AG04450 (cell line): ENCODE data around the gene SHF. TPM values are rescaled to one million over a fixed set of nuclear protein-coding genes. Genes with fewer than 3 reads are reported as not detected.

Experiments
- CTCF ChIA-PET: fragments of 300-600, 350-600 bp; formaldehyde crosslinking; extraction: SDS; loops from one replicate; lab custom pipeline; 2022; ENCODE audit warnings: antibody characterized with exemption, inconsistent platforms; lab: Charles Lee
- POLR2A ChIA-PET: fragments of 350-600 bp; formaldehyde crosslinking; extraction: SDS; loops from one replicate; lab custom pipeline; 2021; ENCODE audit warnings: antibody characterized with exemption, inconsistent platforms; lab: Yijun Ruan, JAX
- DNase-seq: peaks from one replicate; pipeline ENCODE4 v3.0.0-alpha.2; 2011; ENCODE audit warnings: low read depth, low spot score
- H3K27ac ChIP-seq: one replicate; pipeline ENCODE4 v1.5.1; 2012; ENCODE audit warnings: low read depth, low read length, control low read depth
- H3K27me3 ChIP-seq: one replicate; pipeline ENCODE4 v1.6.0; 2012; ENCODE audit warnings: low read length; ENCODE audit not compliant: control insufficient read depth, insufficient read depth
- H3K4me3 ChIP-seq: 2 replicates; pipeline ENCODE4 v1.5.1; 2011; ENCODE audit warnings: mild to moderate bottlenecking, low read depth, low read length, control low read depth
- H3K9me3 ChIP-seq: 2 replicates; pipeline ENCODE4 v1.5.1; 2012; ENCODE audit warnings: low read length; ENCODE audit not compliant: control insufficient read depth, insufficient read depth
- polyA plus RNA-seq: library from polyadenylated mRNA; depleted of rRNA; stranded (reverse); fragments of >200 nt; gene quantifications from 2 replicates; pipeline ENCODE4 v1.2.3, GENCODE V29; 2011
- TF ChIP-seq, protein P1 (sequence below): IDR thresholded peaks from 2 replicates; pipeline ENCODE4 v1.5.1; 2011; ENCODE audit warnings: low read depth, low read length, control low read depth, inconsistent platforms

The SHF gene
- polyA plus RNA-seq, 1 experiment, result 4.1 TPM

- TF ChIP-seq, protein P1, sequence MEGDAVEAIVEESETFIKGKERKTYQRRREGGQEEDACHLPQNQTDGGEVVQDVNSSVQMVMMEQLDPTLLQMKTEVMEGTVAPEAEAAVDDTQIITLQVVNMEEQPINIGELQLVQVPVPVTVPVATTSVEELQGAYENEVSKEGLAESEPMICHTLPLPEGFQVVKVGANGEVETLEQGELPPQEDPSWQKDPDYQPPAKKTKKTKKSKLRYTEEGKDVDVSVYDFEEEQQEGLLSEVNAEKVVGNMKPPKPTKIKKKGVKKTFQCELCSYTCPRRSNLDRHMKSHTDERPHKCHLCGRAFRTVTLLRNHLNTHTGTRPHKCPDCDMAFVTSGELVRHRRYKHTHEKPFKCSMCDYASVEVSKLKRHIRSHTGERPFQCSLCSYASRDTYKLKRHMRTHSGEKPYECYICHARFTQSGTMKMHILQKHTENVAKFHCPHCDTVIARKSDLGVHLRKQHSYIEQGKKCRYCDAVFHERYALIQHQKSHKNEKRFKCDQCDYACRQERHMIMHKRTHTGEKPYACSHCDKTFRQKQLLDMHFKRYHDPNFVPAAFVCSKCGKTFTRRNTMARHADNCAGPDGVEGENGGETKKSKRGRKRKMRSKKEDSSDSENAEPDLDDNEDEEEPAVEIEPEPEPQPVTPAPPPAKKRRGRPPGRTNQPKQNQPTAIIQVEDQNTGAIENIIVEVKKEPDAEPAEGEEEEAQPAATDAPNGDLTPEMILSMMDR, result no peak
- no peaks in the 10 kb centered on the region for H3K27me3 ChIP-seq
- H3K9me3 ChIP-seq, result no peaks in the 10 kb centered on the region; the same call in 1 of the 2 replicates
- CTCF ChIA-PET, result interaction anchor here (1.1 kb wide), 1 partner anchor 12 kb away, joined by 5 read pairs; no protein-coding TSS in a partner anchor
- H3K27ac ChIP-seq, result no peak overlapping the region
- no peak for DNase-seq
- H3K4me3 ChIP-seq, result no peak overlapping the region
- POLR2A ChIA-PET, result no interaction called here
These were observed 36.8 kb downstream of the SHF start for GRCh38 chr15:45150997-45151396.

DNA sequence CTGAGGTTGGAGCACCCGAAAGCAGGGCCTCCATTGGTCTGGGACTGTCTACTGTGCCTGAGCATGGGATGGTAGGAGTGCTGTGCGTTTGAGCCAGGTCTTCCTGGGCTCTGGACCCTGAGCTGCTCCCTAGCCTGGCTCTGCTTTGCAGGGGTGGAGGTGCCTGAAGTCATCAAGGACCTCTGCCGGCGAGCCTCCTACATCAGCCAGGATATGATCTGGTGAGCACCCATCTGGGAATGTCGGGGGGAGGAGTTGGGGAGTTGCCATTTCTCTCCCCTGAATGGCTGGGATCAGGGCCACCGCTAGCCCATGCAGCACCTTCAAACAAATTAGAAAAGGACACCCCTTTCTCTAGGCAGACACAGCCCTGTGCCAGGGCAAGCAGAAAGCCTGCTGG lies 37.3 kb downstream of the SHF start:
- H3K9me3 ChIP-seq, result no peaks in the 10 kb centered on the region; the same call in 1 of the 2 replicates
- H3K27me3 ChIP-seq, result no peaks in the 10 kb centered on the region
- no peak for DNase-seq
- H3K4me3 ChIP-seq, result no peak overlapping the region
- POLR2A ChIA-PET, result no interaction called here
- no peak overlapping the region for H3K27ac ChIP-seq
- CTCF ChIA-PET, result interaction anchor here (1.1 to 2.8 kb wide), 3 partner anchors 12 to 32 kb away, joined by 5 to 22 read pairs (median 7); no protein-coding TSS in a partner anchor
- TF ChIP-seq, protein P1, result no peak

- no peak overlapping the region for H3K27ac ChIP-seq
- H3K27me3 ChIP-seq, result peaks cover 12% of the 10 kb centered on the region
- ChIA-PET POLR2A (no interaction called here), CTCF (interaction anchor here (1.6 to 2.8 kb wide), 2 partner anchors 14 to 31 kb away, joined by 7 to 22 read pairs; no protein-coding TSS in a partner anchor)
- DNase-seq, result no peak
- H3K9me3 ChIP-seq, result no peaks in the 10 kb centered on the region; the same call in 1 of the 2 replicates
- H3K4me3 ChIP-seq, result no peak overlapping the region
- TF ChIP-seq, protein P1, result no peak
These were observed 38.7 kb downstream of the SHF start for GRCh38 chr15:45149060-45149459.

GRCh38 chr15:45148076-45149059 lies 39.4 kb downstream of the SHF start:
- no peak for DNase-seq
- TF ChIP-seq, protein P1, result no peak
- POLR2A ChIA-PET, result no interaction called here
- CTCF ChIA-PET, result interaction anchor here (2.8 kb wide), 1 partner anchor 15 kb away, joined by 22 read pairs; no protein-coding TSS in a partner anchor
- Histone ChIP-seq H3K4me3 (no peak overlapping the region), H3K27ac (no peak overlapping the region), H3K9me3 (no peaks in the 10 kb centered on the region; the same call in 1 of the 2 replicates), H3K27me3 (peaks cover 16% of the 10 kb centered on the region)
